B cell (primary cell): ENCODE data around the gene GRK3. TPM values are rescaled to one million over a fixed set of nuclear protein-coding genes. Genes with fewer than 3 reads are reported as not detected.

Experiments
- ATAC-seq: fragments of 200-7000 bp; cut with Tn5 transposase; one replicate; pipeline ENCODE4 v1.10.0; 2021; ENCODE audit warnings: low read depth, mild to moderate bottlenecking, moderate number of reproducible peaks, moderate library complexity
- CTCF ChIA-PET: fragments of 350-600 bp; sonication (Branson Sonifier 250); formaldehyde crosslinking; loops from one replicate; lab custom pipeline; 2021; ENCODE audit warnings: antibody characterized with exemption, inconsistent platforms; lab: Charles Lee
- POLR2A ChIA-PET: fragments of 350-600 bp; sonication (Branson Sonifier 250); formaldehyde crosslinking; loops from one replicate; lab custom pipeline; 2021; ENCODE audit warnings: antibody characterized with exemption; lab: Charles Lee
- DNase-seq: peaks from one replicate; pipeline ENCODE4 v3.0.0; 2013
- H2AFZ ChIP-seq: 2 replicates; pipeline ENCODE4 v1.6.1; 2012; ENCODE audit warnings: mild to moderate bottlenecking, low read depth, low read length; ENCODE audit not compliant: insufficient read depth, poor library complexity, severe bottlenecking
- H3K27ac ChIP-seq, 2 donors: 1 replicate in 1 of 2; 2 replicates in 1 of 2; pipeline ENCODE4 v1.5.1; 2012 to 2013; ENCODE audit warnings: low read length in 2 of 2, mild to moderate bottlenecking in 2 of 2, moderate library complexity in 1 of 2
- H3K27me3 ChIP-seq, 4 experiments: fragments of 200-600 bp in 1 of 4; sonication (generic) in 1 of 4; replicated peaks in 1 of 4; 1 replicate in 2 of 4; 2 replicates in 2 of 4; pipeline versions ENCODE4 v1.6.1 to v1.7.0; 2013 to 2016; ENCODE audit warnings: low read length in 3 of 4, mild to moderate bottlenecking in 2 of 4, mixed read lengths in 1 of 4, moderate library complexity in 1 of 4; ENCODE audit not compliant: insufficient read depth in 4 of 4, control insufficient read depth in 3 of 4; ENCODE audit errors: control extremely low read depth in 1 of 4
- H3K36me3 ChIP-seq, 2 experiments: replicated peaks in 1 of 2; 1 replicate in 1 of 2; 2 replicates in 1 of 2; pipeline versions ENCODE4 v1.6.1 to v1.7.1; 2013; ENCODE audit warnings: low read length in 1 of 2; ENCODE audit not compliant: insufficient read depth in 2 of 2, control insufficient read depth in 1 of 2; ENCODE audit errors: control extremely low read depth in 1 of 2, extremely low read depth in 1 of 2
- H3K4me1 ChIP-seq, 2 donors: fragments of 200-600 bp in 1 of 2; sonication (generic) in 1 of 2; 1 replicate in 1 of 2; 2 replicates in 1 of 2; pipeline versions ENCODE4 v1.5.1 to v1.6.1; 2013 to 2017; ENCODE audit warnings: low read length in 2 of 2; ENCODE audit not compliant: control insufficient read depth in 2 of 2, insufficient read depth in 2 of 2
- H3K4me2 ChIP-seq: replicated peaks from 2 replicates; pipeline ENCODE3; 2012; ENCODE audit warnings: mild to moderate bottlenecking, low read depth, low read length; ENCODE audit not compliant: poor library complexity, severe bottlenecking
- H3K4me3 ChIP-seq, 5 experiments: fragments of 200-600 bp in 1 of 5; sonication (generic) in 1 of 5; 1 replicate in 3 of 5; 2 replicates in 2 of 5; pipeline versions ENCODE4 v1.5.1 to v1.7.0; 2011 to 2016; ENCODE audit warnings: low read length in 4 of 5, mild to moderate bottlenecking in 4 of 5, low read depth in 2 of 5, control low read depth in 1 of 5, moderate library complexity in 1 of 5; ENCODE audit not compliant: insufficient read depth in 1 of 5; ENCODE audit errors: control extremely low read depth in 1 of 5, extremely low read depth in 1 of 5
- H3K79me2 ChIP-seq: fragments of 200-600 bp; sonication (generic); one replicate; pipeline ENCODE4 v1.6.0; 2016; ENCODE audit warnings: low read length; ENCODE audit not compliant: control insufficient read depth, insufficient read depth
- H3K9ac ChIP-seq: fragments of 200-600 bp; sonication (generic); 2 replicates; pipeline ENCODE4 v1.6.1; 2017; ENCODE audit warnings: mild to moderate bottlenecking, low read length, moderate library complexity
- H3K9me3 ChIP-seq, 3 donors: one replicate each; pipeline versions ENCODE4 v1.6.1 to v1.7.1; 2013; ENCODE audit warnings: low read length in 2 of 3; ENCODE audit not compliant: control insufficient read depth in 2 of 3, insufficient read depth in 1 of 3; ENCODE audit errors: control extremely low read depth in 1 of 3
- H4K20me1 ChIP-seq: 2 replicates; pipeline ENCODE4 v1.6.0; 2012; ENCODE audit warnings: mild to moderate bottlenecking, low read length; ENCODE audit not compliant: insufficient read depth, control insufficient read depth, poor library complexity, severe bottlenecking
- H3K27ac Mint-ChIP-seq: one replicate; pipeline ENCODE4 v1.8.0; 2021; ENCODE audit warnings: mixed read lengths
- H3K27me3 Mint-ChIP-seq: one replicate; pipeline ENCODE4 v1.8.0; 2021; ENCODE audit warnings: mixed read lengths
- H3K4me1 Mint-ChIP-seq: one replicate; pipeline ENCODE4 v1.8.0; 2021; ENCODE audit warnings: mixed read lengths
- H3K4me3 Mint-ChIP-seq: one replicate; pipeline ENCODE4 v1.8.0; 2021; ENCODE audit warnings: mixed read lengths
- H3K9me3 Mint-ChIP-seq: one replicate; pipeline ENCODE4 v1.8.0; 2022; ENCODE audit warnings: mixed read lengths; ENCODE audit not compliant: insufficient read depth
- EZH2 ChIP-seq: IDR thresholded peaks from 2 replicates; pipeline ENCODE4 v1.6.1; 2012; ENCODE audit warnings: borderline replicate concordance, low read depth, mild to moderate bottlenecking, moderate library complexity, low read length; ENCODE audit not compliant: insufficient read depth, poor library complexity, severe bottlenecking
- WGBS: methylation state at CpG from one replicate; pipeline ENCODE4 v1.1.5; 2013; ENCODE audit warnings: missing lambda C conversion rate; ENCODE audit not compliant: insufficient coverage; 5-methylcytosine and 5-hydroxymethylcytosine counted together
- intact Hi-C: fragments of 100-400 bp; cut with micrococcal nuclease; formaldehyde crosslinking; loops from one replicate; pipeline ENCODE4 v1.10.0; 2022
- polyA plus RNA-seq: library from polyadenylated mRNA; depleted of rRNA; stranded (reverse); fragments of >200 nt; gene quantifications from 2 replicates; pipeline ENCODE4 v1.2.3, GENCODE V29; 2012
- total RNA-seq, 2 donors: library from RNA; stranded (reverse); fragments of 120-200 nt in 1 of 2; gene quantifications; 1 replicate in 1 of 2; 2 replicates in 1 of 2; pipeline versions ENCODE4 v1.2.3 to v1.2.4, GENCODE V29; 2013 to 2022
- TF ChIP-seq, protein P1 (sequence below): fragments of 200-600 bp; IDR thresholded peaks from one replicate; pipeline ENCODE4 v1.8.0; 2022; ENCODE audit warnings: antibody characterized with exemption, mild to moderate bottlenecking

GRK3 gene
- total and polyA plus RNA-seq, 2 donors (not counting 1 experiment from before 2014, with no cell fraction given), result 17.6 to 61.0 TPM

GRCh38 chr22:25573841-25574240 is 9.4 kb downstream of the GRK3 start:
- peaks cover 0 to 3% (median 0%) of the 10 kb centered on the region in 3 donors for H3K9me3 ChIP-seq
- H4K20me1 ChIP-seq, result peaks cover 92% of the 10 kb centered on the region
- intact Hi-C loops, result no loop called here
- Mint-ChIP-seq H3K27ac (no peak overlapping the region), H3K9me3 (no peaks in the 10 kb centered on the region), H3K4me3 (no peak overlapping the region), H3K4me1 (peaks cover 70% of the 10 kb centered on the region), H3K27me3 (no peaks in the 10 kb centered on the region)
- H3K27me3 ChIP-seq, result no peaks in the 10 kb centered on the region
- no peak overlapping the region for H3K9ac ChIP-seq
- H3K4me2 ChIP-seq, result no peak overlapping the region
- DNase-seq (no peak), ATAC-seq (no peak)
- TF ChIP-seq, protein P1, sequence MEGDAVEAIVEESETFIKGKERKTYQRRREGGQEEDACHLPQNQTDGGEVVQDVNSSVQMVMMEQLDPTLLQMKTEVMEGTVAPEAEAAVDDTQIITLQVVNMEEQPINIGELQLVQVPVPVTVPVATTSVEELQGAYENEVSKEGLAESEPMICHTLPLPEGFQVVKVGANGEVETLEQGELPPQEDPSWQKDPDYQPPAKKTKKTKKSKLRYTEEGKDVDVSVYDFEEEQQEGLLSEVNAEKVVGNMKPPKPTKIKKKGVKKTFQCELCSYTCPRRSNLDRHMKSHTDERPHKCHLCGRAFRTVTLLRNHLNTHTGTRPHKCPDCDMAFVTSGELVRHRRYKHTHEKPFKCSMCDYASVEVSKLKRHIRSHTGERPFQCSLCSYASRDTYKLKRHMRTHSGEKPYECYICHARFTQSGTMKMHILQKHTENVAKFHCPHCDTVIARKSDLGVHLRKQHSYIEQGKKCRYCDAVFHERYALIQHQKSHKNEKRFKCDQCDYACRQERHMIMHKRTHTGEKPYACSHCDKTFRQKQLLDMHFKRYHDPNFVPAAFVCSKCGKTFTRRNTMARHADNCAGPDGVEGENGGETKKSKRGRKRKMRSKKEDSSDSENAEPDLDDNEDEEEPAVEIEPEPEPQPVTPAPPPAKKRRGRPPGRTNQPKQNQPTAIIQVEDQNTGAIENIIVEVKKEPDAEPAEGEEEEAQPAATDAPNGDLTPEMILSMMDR, result no peak
- no peak for TF ChIP-seq EZH2
- peaks cover 3 to 15% of the 10 kb centered on the region in 2 experiments for H3K36me3 ChIP-seq
- H3K27ac ChIP-seq, result peak overlapping the region in 1 of 2 donors; percentile 15
- H2AFZ ChIP-seq, result no peak overlapping the region
- ChIA-PET POLR2A (no interaction called here), CTCF (interaction anchor here (1.2 to 1.9 kb wide), 3 partner anchors 13 to 30 kb away, joined by 3 to 17 read pairs (median 3); no protein-coding TSS in a partner anchor)
- H3K4me3 ChIP-seq, result no peak overlapping the region
- peaks cover 30 to 32% of the 10 kb centered on the region in 2 donors for H3K4me1 ChIP-seq
- WGBS, result 86% methylated on average over 1 of the region's 5 CpGs
- peaks cover 100% of the 10 kb centered on the region for H3K79me2 ChIP-seq

- CTCF ChIA-PET, result interaction anchor here (0.6 to 2.2 kb wide), 4 partner anchors 14 to 195 kb away, joined by 3 to 10 read pairs (median 4); no protein-coding TSS in a partner anchor
These were observed 10.3 kb downstream of the GRK3 start for GRCh38 chr22:25574736-25575135.

More at GRCh38 chr22:25574736-25575135, 10.3 kb downstream of the GRK3 start:
- no peak overlapping the region for H3K27ac ChIP-seq
- Mint-ChIP-seq H3K4me1 (peaks cover 63% of the 10 kb centered on the region), H3K27ac (no peak overlapping the region), H3K27me3 (no peaks in the 10 kb centered on the region), H3K9me3 (no peaks in the 10 kb centered on the region), H3K4me3 (no peak overlapping the region)
- no peak overlapping the region for H3K4me2 ChIP-seq
- peaks cover 100% of the 10 kb centered on the region for H3K79me2 ChIP-seq
- peaks cover 3 to 18% of the 10 kb centered on the region in 2 experiments for H3K36me3 ChIP-seq
- H3K4me1 ChIP-seq, result peaks cover 22 to 23% of the 10 kb centered on the region in 2 donors
- peaks cover 0 to 3% (median 0%) of the 10 kb centered on the region in 3 donors for H3K9me3 ChIP-seq
- no peak for DNase-seq
- POLR2A ChIA-PET, result no interaction called here
- peaks cover 93% of the 10 kb centered on the region for H4K20me1 ChIP-seq
- ATAC-seq, result no peak
- no peak overlapping the region for H3K4me3 ChIP-seq
- 93% methylated on average over 2 of the region's 4 CpGs for WGBS
- H3K27me3 ChIP-seq, result no peaks in the 10 kb centered on the region
- intact Hi-C loops, result no loop called here
- TF ChIP-seq, protein P1, result no peak
- TF ChIP-seq EZH2, result no peak
- H2AFZ ChIP-seq, result no peak overlapping the region
- H3K9ac ChIP-seq, result no peak overlapping the region
